Prostate gland (tissue), 2 donors: ENCODE data around the gene XRCC2.

Experiments
- POLR2AphosphoS5 ChIP-seq: sonication (generic); formaldehyde crosslinking; IDR thresholded peaks from one replicate; pipeline ENCODE4 v1.6.1; 2017; ENCODE audit warnings: antibody characterized with exemption
- TF ChIP-seq, protein P1 (sequence below), 4 experiments: fragments of 200-600 bp in 2 of 4; fragments of 450-650 bp in 2 of 4; sonication (generic) in 2 of 4; IDR thresholded peaks; 1 replicate in 3 of 4; 2 replicates in 1 of 4; pipeline ENCODE4 v1.5.1; 2016 to 2019; ENCODE audit warnings: antibody characterized with exemption in 4 of 4, mild to moderate bottlenecking in 2 of 4, moderate library complexity in 2 of 4

DNA sequence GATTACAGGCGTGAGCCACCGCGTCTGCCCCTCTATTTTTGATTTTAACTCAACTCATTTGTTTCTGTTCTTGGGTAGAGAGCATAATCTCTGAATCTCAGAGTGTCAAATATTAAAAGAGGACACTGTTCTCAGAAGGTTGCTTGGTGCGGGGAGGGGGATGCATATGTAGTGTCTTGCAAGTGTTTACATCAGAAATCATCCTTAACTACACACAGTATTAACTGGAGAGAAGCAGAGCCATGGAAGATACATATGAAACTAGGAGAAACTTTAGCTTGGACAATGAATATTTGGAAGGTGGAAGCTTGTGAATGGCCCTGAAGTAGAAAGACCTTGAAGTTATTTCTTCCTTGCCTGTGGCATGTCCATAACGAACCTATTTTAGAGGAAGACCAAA is 57.5 kb downstream of the XRCC2 start:
- TF ChIP-seq, protein P1, sequence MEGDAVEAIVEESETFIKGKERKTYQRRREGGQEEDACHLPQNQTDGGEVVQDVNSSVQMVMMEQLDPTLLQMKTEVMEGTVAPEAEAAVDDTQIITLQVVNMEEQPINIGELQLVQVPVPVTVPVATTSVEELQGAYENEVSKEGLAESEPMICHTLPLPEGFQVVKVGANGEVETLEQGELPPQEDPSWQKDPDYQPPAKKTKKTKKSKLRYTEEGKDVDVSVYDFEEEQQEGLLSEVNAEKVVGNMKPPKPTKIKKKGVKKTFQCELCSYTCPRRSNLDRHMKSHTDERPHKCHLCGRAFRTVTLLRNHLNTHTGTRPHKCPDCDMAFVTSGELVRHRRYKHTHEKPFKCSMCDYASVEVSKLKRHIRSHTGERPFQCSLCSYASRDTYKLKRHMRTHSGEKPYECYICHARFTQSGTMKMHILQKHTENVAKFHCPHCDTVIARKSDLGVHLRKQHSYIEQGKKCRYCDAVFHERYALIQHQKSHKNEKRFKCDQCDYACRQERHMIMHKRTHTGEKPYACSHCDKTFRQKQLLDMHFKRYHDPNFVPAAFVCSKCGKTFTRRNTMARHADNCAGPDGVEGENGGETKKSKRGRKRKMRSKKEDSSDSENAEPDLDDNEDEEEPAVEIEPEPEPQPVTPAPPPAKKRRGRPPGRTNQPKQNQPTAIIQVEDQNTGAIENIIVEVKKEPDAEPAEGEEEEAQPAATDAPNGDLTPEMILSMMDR (IDR thresholded peaks at IDR 0.05), result no peak
- no peak for TF ChIP-seq POLR2AphosphoS5
